ENCODE data around the gene STK11IP.

Gene STK11IP

GRCh38 chr2:219591091-219591490 is 6.6 kb upstream of the STK11IP start:
- DNase-seq, result no peak

DNA sequence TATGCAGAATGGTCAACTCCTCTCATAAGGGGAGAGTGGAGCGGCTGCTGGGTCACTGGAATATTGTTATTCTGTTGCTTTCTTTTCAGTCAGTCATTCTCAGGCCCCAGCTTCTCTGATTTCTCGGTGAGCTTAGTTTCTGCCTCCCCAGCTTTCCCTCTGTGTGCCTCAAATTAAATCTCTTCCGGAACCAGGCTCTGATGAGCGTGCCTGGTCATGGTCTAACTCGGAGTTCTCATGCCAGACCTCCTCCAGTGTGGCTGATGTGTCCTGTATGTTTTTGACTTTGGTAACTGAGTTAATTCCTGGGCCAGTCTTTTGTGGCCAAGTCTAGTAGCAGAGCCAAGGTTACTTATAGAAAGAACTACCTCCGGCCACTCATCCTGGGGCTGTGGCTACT is 4.9 kb upstream of the STK11IP start:
- DNase-seq, result no peak

DNA sequence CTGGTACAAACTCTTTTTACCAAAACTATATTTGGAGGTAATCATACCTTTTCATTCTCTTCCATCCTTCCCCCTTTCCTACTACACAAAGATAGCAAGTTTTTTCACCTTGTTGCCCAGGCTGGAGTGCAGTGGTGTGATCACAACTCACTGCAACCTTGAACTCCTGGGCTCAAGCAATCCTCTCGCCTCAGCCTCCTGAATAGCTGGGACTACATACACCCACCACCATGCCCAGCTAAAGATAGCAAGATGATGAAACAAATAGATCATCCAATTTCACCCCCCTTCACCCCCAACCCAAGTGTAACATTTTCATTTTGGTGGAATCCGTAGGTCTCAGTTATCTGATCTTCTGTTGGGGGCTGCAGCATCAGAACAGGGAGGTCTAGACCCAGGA is 4.5 kb upstream of the STK11IP start:
- no peak for DNase-seq

- DNase-seq, result no peak
These were observed 2.4 kb upstream of the STK11IP start for GRCh38 chr2:219595256-219595655.

- no peak for DNase-seq
These were observed 604 bp upstream of the STK11IP start for GRCh38 chr2:219596954-219597551.

- DNase-seq, result no peak
These were observed 836 bp downstream of the STK11IP start for GRCh38 chr2:219598308-219599078.

GRCh38 chr2:219603771-219604170 is 6.1 kb downstream of the STK11IP start:
- DNase-seq, result no peak

DNA sequence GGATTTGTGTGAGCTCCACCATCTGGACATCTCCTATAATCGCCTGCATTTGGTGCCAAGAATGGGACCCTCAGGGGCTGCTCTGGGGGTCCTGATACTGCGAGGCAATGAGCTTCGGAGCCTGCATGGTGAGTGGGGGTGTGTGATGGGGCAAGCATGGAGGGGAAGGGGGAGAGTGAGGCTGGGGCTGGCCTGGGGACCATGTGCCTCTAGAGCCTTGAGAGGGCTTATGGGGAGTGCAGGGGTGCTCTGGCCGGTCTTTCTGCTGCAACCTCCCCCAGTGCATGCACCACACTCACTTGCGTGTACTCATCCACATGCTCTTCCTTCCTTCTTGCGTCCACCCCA is 7.9 kb downstream of the STK11IP start:
- no peak for DNase-seq

GRCh38 chr2:219607931-219608330 is 10.3 kb downstream of the STK11IP start:
- DNase-seq, result no peak

DNA sequence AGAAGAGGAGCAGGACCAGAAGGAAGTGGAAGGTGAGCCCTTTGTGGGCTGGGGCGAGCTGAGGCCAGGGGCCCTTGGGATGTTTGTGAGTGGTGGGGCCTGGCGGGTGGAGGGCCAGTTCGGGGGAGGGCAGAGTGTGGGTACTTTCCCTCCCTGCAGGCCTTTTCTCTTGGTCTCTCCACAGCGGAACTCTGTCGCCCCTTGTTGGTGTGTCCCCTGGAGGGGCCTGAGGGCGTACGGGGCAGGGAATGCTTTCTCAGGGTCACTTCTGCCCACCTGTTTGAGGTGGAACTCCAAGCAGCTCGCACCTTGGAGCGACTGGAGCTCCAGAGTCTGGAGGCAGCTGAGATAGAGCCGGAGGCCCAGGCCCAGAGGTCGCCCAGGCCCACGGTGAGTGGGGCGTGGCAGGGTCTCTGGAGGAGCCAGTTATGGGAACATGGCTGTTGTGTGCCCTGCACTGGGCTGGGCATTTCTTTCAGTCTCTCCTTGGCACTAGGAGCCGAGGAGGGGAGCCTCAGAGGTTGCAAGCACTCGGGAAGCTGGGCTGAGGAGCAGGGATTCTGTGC is 10.8 kb downstream of the STK11IP start:
- no peak for DNase-seq

DNA sequence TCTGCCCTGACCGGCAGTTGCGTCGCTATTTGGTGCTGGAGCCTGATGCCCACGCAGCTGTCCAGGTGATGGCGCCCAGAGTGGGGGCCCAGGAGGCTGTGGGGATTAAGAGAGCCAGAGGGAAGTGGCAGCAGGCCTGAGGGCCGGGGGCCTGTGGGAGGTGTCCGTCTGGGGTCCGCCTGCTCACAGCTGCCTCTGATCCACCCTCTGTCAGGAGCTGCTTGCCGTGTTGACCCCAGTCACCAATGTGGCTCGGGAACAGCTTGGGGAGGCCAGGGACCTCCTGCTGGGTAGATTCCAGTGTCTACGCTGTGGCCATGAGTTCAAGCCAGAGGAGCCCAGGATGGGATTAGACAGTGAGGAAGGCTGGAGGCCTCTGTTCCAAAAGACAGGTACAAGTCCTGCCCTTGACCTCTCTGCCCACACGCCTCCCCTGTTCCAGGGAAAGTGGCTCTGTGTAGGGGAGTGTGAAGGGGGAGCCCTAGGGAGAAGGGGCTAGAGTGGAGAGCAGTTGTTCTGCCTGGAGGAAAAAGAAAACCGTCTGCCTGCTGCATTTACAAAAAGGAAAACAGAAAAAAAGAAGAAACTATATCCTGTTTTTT is 11.6 kb downstream of the STK11IP start:
- DNase-seq, result no peak

- no peak for DNase-seq
These were observed 13.6 kb downstream of the STK11IP start for GRCh38 chr2:219611306-219611705.

DNA sequence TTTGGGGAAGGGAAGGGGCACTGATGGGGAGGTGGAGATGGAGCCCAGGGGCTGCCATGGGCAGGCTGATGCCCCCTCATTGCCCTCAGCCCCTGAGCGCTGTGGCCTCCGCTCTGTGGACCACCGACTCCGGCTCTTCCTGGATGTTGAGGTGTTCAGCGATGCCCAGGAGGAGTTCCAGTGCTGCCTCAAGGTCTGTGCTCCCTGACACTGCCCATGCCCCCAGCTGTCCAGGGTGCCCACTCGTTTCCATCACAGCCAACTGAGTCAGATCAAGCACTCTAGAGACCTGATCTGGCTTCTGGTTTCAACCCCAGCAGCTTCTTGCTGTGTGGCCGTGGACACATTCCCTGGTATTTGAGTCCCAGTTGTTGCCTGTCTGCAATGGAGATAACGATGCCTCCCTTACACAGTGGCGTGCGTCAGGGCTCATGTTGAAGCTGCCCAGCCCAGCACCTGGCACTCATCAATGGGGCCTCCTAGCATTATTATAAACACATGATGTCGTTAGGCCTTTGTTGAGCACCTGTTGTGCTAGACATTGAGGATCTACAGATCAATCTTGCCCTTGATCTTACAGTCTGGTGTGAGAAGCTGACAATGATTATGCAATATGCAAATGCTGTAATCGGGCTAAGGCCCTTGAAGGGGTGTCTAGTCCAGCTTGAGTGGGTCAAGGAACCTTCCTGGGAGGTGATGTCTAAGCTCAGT is 14.4 kb downstream of the STK11IP start:
- no peak for DNase-seq

DNA sequence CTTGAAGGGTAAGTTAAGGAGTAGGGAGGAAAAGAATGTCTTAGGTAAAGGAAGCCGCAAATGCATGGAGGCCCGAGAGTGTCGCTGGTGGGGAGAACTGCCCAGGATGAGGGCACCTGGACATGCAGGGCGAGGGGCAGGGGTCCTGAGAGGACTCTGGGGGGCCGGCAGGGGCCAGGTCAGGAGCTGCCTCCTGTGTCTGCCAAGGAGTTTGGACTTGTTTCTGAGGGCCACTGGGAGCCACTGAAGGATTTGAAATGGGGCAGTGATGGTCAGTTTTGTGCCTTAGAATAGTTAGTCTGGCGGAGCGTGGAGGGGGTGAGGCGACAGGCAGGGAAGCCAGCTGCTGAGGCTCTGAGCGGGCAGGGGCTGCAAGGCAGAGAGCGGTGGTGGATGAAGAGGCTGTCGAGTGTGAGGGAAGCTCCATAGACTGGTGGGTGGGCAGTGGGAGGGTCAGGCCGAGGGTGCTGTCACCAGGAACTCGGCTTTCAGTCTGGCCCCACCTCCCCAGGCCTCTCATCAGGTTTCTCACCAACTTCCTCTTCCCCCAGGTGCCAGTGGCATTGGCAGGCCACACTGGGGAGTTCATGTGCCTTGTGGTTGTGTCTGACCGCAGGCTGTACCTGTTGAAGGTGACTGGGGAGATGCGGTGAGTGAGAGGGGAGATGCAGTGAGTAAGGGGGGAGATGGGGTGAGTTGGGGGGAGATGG is 15.1 kb downstream of the STK11IP start:
- no peak for DNase-seq

DNA sequence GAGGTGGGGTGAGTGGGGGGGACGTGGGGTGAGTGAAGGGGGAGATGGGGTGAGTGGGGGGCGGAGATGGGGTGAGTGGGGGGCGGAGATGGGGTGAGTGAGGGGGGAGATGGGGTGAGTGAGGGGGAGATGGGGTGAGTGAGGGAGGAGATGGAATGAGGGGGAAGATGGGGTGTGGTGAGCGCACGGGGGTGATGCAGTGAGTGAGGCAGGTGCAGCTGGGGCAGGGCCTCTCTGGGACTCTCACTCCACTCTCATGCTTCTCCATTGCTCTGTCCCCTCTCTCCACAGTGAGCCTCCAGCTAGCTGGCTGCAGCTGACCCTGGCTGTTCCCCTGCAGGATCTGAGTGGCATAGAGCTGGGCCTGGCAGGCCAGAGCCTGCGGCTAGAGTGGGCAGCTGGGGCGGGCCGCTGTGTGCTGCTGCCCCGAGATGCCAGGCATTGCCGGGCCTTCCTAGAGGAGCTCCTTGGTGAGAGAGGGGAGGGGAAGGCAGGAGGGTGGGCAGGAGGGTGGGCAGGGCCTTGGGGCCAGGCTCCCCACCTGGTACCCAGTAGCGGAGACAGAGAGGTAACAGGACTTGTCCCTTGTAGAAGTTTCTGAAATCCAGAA is 15.9 kb downstream of the STK11IP start:
- no peak for DNase-seq

GRCh38 chr2:219614076-219614860 is 16.6 kb downstream of the STK11IP start:
- no peak for DNase-seq

- DNase-seq, result no peak
These were observed 17.4 kb downstream of the STK11IP start for GRCh38 chr2:219615036-219615435.

DNA sequence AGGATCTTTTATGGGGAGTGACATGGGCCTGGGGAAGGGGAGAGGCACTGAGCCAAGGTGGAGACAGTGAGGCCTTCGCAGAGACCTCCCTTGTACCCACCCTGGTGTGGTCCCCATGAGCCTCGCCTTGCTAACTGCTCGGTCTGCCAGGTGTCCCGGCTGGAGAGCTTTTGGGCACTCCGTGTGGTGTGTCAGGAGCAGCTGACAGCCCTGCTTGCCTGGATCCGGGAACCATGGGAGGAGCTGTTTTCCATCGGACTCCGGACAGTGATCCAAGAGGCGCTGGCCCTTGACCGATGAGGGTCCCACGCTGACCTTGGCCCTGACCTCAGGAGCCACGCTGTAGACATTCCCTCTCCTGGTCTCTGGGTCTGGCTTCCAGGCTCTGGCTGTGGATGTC is 18.2 kb downstream of the STK11IP start:
- no peak for DNase-seq

- DNase-seq, result no peak
These were observed 18.9 kb downstream of the STK11IP start for GRCh38 chr2:219616550-219616949.

- no peak for DNase-seq
These were observed 21.1 kb downstream of the STK11IP start for GRCh38 chr2:219618733-219619122.

DNA sequence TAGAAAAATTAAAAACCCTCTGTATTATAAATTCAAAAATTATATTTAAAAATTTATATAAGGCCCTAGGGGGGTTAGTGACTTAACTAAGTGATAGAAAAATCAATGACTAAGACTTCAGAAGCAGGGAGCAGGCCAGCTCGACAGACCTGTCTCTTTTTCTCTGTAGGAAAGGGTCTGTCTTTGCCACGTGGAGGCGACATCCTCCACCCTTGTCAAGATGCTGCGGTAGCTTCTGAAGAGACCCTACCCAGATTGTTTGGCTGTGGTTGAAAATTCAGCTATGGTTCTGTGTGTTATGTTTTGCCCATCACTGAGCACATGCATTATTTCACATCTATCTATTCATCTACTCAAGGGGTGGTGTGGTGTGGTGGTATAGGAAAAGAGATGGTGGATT is 21.6 kb downstream of the STK11IP start:
- no peak for DNase-seq

- DNase-seq, result no peak
These were observed 22.9 kb downstream of the STK11IP start for GRCh38 chr2:219620546-219620945.

All from activated T-cell treated with anti-CD3 and anti-CD28 coated beads, Interleukin-2, amount 50 U/mL, for 48 hours (primary cell).